Gastrocnemius medialis (tissue), 4 donors: ENCODE results near the gene BAIAP2L1.

Source experiments
- CTCF ChIP-seq, 5 experiments: fragments of 450-650 bp in 3 of 5; fragments of 200-600 bp in 2 of 5; sonication (generic) in 2 of 5; IDR thresholded peaks in 4 of 5; conservative IDR thresholded peaks in 1 of 5; 1 replicate in 4 of 5; 2 replicates in 1 of 5; pipeline ENCODE4 v1.5.1; 2016 to 2019; ENCODE audit warnings: antibody characterized with exemption in 5 of 5, mild to moderate bottlenecking in 3 of 5, moderate library complexity in 3 of 5
- POLR2A ChIP-seq, 2 donors: fragments of 450-650 bp; IDR thresholded peaks; one replicate each; pipeline ENCODE4 v1.6.1; 2017; ENCODE audit warnings: antibody characterized with exemption in 2 of 2, mild to moderate bottlenecking in 2 of 2, moderate library complexity in 2 of 2

GRCh38 chr7:98374285-98374680 lies 26.6 kb downstream of the BAIAP2L1 start:
- no peak for TF ChIP-seq POLR2A (IDR thresholded peaks at IDR 0.05)
- TF ChIP-seq CTCF (IDR thresholded peaks at IDR 0.05 in 4 of 5, conservative IDR thresholded peaks at IDR 0.05 in 1 of 5): no peak
